Measurements from ENCODE around the gene AGAP9. TPM values are rescaled to one million over a fixed set of nuclear protein-coding genes. Genes with fewer than 3 reads are reported as not detected.
"Not testable (repeated sequence)": the region's sequence is repeated elsewhere in the genome, so short reads cannot be mapped to it uniquely, and the experiment has no call there.

The AGAP9 gene
- total and polyA plus RNA-seq, 8 donors: 6.3 to 45.9 (median 20.0) TPM

DNA sequence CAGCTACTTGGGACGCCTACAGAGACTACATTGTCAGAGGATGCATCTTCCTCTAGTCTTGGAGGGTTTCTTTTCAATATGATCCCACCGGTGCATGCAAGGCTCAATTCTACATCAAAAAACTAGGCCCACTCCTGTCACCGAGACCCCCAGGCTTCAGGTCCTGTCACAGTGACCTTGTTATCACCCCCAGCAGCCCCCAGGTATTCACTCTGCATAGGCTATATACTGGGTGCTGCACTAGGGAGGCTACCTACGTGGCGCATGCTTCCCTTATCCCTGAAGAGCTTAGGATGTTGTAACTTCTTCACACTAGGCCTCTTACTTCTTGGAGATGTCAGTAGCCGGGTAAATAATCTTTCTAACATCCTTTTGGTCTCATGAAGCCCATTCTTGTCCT lies 31.1 kb upstream of the AGAP9 start:
- H3K4me1 ChIP-seq; H3K27me3 ChIP-seq; DNase-seq; H3K9me3 ChIP-seq; H3K27ac ChIP-seq; H3K36me3 ChIP-seq; intact Hi-C loops (cut with DNase I); H3K4me3 ChIP-seq; ATAC-seq: not testable (repeated sequence)

DNA sequence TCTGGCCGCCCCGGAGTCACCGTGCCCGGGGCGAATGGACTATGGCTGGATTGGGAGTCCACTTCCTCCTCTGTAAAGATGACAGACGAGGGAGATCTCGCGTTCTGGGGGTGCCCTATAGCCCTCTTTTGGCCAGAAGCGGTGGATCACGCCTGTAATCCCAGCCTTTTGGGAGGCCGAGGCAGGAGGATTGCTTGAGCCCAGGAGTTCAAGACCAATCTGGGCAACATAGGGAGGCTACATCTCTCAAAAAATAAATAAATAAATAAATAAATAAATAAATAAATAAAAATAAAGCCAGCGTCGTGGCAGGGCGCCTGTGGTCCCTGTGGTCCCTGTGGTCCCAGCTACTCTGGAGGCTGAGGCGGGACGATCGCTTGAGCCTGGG lies 30.4 kb upstream of the AGAP9 start:
- H3K4me1 ChIP-seq; DNase-seq; ATAC-seq; H3K9me3 ChIP-seq; H3K27me3 ChIP-seq; H3K36me3 ChIP-seq; intact Hi-C loops (cut with DNase I): not testable (repeated sequence)
- peak overlapping the region; percentile 71 to 79 for H3K27ac ChIP-seq
- H3K4me3 ChIP-seq: peak overlapping the region; percentile 52 to 56

DNA sequence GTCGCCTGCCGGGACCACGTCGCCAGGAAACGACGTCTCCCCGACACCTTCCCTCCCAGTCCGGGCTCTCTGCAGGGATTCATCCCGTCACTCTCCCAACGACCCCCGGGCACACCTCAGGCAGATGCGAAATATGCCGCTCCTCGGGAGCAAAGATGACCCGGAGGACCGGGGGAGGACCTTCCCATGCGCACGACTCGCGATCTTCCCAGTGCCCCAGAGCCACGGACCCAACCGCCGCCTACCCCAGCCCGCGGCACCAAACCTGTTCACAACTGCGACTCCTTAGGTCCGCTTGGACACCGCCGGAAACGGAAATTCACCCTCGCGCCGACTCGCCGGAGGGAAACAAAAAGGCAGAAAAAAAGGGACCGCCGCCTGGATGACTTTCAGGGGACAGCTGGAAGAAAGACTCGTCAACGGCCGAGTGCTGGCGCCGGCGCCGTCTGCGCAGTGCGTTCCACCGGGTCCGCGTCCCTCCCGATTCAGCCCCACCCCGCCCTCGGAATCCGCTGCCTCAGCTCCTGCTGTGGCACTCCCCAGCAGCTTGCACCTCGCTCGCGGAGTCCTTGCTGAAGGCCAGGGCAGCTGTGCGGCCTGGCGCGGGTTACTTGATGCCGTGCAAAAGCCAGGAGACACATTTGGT lies 29.9 kb upstream of the AGAP9 start:
- ATAC-seq (peak; percentile 94), DNase-seq (peak; percentile 77 to 91 (median 84))
- H3K36me3 ChIP-seq; H3K4me1 ChIP-seq; intact Hi-C loops (cut with DNase I); H3K9me3 ChIP-seq; H3K27me3 ChIP-seq: not testable (repeated sequence)
- H3K4me3 ChIP-seq: peak overlapping the region; percentile 52 to 56
- H3K27ac ChIP-seq: peak overlapping the region; percentile 71 to 79

DNA sequence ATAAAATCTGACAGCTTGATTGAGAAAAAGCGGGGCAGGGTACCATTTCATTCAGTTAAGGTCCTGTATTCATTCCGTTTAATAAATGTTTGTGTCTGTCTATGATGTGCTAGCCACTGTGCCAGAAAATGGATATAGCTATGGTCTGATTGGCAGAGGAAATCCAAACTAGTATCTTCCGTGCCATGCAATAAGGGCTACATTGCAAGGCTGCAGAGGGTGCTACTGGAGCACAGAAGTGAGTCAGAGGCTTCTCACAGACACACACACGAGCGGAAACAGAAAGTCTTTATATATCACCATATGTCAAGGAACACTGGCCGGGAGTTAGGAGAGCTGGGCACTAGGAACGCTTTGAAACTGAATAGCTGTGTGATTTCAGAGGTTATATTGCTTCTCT lies 29.3 kb upstream of the AGAP9 start:
- Histone ChIP-seq H3K27ac (peak overlapping the region; percentile 71 to 79), H3K4me3 (peak overlapping the region; percentile 52 to 56)
- H3K9me3 ChIP-seq; H3K36me3 ChIP-seq; intact Hi-C loops (cut with DNase I); H3K27me3 ChIP-seq; H3K4me1 ChIP-seq: not testable (repeated sequence)
- peak in 2 of 4 donors; percentile 20 to 39 for DNase-seq
- ATAC-seq: peak; percentile 76

DNA sequence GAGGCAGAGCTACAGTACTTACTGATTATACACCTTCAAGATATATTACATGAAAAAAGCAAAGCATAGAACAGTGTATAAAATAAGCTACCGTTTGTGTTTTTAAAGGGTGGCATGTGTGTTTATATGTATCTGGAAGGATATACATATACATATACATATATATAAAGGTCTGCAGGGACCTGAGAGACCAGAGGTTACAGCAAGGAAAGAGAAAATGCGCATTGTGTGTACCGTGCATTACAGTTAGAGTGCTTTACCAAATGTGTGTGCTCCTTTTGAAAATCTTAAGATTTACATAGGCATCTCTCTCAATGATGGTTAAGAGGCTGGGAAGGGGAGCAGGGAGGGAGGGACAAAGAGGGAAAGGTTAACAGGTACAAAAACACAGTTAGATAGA lies 23.8 kb upstream of the AGAP9 start:
- DNase-seq; H3K4me1 ChIP-seq; H3K27ac ChIP-seq; H3K4me3 ChIP-seq; ATAC-seq; H3K27me3 ChIP-seq; intact Hi-C loops (cut with DNase I); H3K36me3 ChIP-seq; H3K9me3 ChIP-seq: not testable (repeated sequence)

DNA sequence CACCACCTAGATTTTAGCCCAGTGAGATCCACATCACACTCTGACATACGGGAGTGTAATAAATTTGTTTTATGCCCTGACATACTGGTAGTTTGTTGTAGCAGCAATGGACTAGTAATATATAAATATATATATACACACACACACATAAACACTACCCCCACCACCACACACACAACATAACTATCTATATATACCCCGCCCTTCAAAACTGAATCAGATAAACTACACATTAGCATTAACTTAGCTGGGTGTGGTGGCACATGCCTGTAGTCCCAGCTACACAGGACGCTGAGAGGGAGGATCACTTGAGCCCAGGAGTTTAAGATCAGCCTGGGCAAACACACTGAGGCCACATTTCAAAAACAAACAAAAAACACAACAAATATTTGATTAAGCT lies 13.0 kb upstream of the AGAP9 start:
- H3K4me3 ChIP-seq; ATAC-seq; H3K36me3 ChIP-seq; H3K9me3 ChIP-seq; DNase-seq; H3K27me3 ChIP-seq; intact Hi-C loops (cut with DNase I); H3K27ac ChIP-seq; H3K4me1 ChIP-seq: not testable (repeated sequence)

DNA sequence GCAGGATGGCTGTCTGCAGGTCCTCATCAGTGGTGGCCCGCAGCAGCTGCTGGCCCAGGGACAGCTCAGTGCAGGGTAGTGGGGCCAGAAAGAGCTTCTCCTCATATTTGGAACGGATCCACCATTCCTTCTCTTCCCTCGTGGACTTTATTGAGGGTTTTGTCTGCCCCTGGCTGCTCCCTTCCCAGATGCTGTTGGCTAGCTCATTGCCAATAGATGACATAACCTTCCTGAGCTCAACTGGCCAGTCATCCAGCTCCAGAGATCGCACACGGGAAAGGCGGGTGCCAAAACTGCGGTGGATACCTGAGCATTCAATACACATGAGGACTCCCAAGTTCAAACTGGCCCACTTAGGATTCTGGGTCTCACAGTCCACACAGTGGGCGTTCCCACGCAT lies 21.1 kb downstream of the AGAP9 start:
- H3K36me3 ChIP-seq; intact Hi-C loops (cut with DNase I); DNase-seq; H3K27me3 ChIP-seq; H3K27ac ChIP-seq; H3K4me3 ChIP-seq; ATAC-seq; H3K9me3 ChIP-seq; H3K4me1 ChIP-seq: not testable (repeated sequence)

DNA sequence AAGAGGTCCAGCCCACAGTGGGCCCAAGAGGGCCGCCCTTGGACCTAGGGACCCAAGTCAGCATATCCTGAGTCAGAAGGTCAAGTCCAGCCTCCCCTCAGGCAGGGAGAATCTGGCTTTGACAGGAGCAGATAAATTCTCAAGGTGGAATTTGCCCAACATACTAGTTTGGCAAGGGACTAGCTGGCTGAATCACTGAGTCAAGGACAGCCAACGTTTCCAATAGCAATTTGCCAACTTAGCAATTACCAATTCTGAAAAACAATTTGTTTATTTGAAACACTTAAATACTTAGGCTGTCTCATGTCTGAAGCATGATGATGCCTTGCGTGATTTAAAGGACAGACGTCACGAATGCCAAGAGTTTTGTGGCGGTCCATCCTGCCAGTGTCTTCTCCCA lies 29.2 kb downstream of the AGAP9 start:
- H3K27ac ChIP-seq; H3K36me3 ChIP-seq; H3K4me3 ChIP-seq; H3K27me3 ChIP-seq; DNase-seq; ATAC-seq; H3K4me1 ChIP-seq; intact Hi-C loops (cut with DNase I); H3K9me3 ChIP-seq: not testable (repeated sequence)

DNA sequence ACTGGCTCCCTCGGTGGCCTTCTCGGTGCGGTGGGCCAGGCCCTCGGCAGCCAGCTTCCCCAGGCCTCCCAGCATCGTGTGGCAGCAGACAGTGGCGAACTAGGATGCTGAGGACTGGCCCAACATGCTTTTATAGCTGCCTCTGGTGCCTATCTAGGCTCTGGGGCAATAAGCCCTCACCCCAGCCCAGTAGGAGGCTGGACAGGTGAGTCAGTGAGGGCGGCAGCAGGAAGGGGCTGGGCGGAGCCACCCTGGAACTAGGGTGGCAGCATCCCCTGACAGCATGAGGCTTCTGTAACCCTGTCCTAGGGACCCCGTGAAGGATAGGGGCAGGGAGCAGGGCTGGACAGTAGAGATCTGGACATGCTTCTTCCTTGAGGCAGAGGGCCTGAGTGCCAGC lies 31.8 kb downstream of the AGAP9 start, which contains the start of gene FAM25G:
Gene FAM25G, minus strand, starts transcription at position 101 of the 400 bp plus-strand sequence. Its CDS starts 26 bp downstream, at position 75.
- intact Hi-C loops (cut with DNase I); DNase-seq; H3K9me3 ChIP-seq; H3K27ac ChIP-seq; H3K4me3 ChIP-seq; ATAC-seq; H3K27me3 ChIP-seq; H3K36me3 ChIP-seq; H3K4me1 ChIP-seq: not testable (repeated sequence)

DNA sequence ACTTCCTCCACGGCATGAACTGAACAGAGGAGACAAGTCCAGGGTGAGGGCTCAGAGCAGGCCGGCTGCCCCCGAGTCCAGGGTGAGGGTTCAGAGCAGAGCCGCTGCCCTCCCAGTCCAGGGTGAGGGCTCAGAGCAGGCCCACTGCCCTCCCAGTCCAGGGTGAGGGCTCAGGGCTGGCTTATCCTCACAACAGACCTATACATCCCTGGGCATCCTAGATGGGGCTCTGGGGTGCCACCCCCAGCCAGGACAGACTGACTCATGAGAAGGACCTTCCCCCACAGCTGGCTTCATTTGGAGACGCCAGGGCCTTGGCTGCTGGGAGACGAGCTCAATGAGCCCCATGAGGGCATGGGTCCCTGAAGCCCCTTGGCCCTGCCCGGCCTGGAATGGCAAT lies 33.8 kb downstream of the AGAP9 start:
- H3K9me3 ChIP-seq; intact Hi-C loops (cut with DNase I); H3K27me3 ChIP-seq; H3K4me1 ChIP-seq; H3K4me3 ChIP-seq; ATAC-seq; H3K36me3 ChIP-seq; DNase-seq; H3K27ac ChIP-seq: not testable (repeated sequence)

DNA sequence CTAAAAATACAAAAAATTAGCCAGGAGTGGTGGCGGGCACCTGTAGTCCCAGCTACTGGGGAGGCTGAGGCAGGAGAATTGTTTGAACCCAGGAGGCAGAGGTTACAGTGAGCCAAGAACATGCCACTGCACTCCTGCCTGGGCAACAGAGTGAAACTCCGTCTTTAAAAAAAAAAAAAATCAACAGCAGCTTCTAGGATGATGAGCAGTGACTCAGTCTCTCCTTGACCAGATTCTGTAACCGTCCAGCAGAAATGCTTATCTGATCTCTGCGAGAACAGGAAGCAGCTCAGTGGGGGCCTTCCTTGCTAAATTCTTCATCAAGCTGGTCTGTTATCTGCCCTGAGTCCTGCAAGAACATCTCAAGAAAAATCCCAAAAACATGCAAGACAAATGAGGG lies 37.5 kb downstream of the AGAP9 start:
- H3K9me3 ChIP-seq; H3K4me1 ChIP-seq; ATAC-seq; H3K27me3 ChIP-seq; H3K36me3 ChIP-seq; intact Hi-C loops (cut with DNase I); H3K27ac ChIP-seq; H3K4me3 ChIP-seq; DNase-seq: not testable (repeated sequence)

DNA sequence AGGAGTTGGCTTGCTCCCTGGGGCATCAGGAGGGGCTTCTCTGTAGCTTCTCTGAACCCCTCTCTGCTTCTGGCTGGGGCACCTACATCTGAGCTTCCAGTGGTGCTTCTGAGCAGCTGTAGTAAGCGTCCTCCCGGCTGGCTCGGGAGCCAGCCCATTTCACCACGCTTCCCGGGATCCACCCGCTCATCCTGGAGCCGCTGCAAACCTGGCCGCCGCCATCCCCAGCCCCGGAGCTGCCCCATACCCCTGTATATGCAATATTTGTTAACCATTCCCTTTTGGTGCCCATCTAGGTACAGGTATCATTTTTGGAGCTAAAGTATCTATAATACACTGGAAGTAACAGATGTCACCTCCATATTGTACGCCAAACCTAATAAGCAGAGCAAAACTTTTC lies 38.7 kb downstream of the AGAP9 start:
- ATAC-seq; H3K36me3 ChIP-seq; H3K4me1 ChIP-seq; DNase-seq; H3K4me3 ChIP-seq; H3K27ac ChIP-seq; H3K9me3 ChIP-seq; H3K27me3 ChIP-seq; intact Hi-C loops (cut with DNase I): not testable (repeated sequence)

DNA sequence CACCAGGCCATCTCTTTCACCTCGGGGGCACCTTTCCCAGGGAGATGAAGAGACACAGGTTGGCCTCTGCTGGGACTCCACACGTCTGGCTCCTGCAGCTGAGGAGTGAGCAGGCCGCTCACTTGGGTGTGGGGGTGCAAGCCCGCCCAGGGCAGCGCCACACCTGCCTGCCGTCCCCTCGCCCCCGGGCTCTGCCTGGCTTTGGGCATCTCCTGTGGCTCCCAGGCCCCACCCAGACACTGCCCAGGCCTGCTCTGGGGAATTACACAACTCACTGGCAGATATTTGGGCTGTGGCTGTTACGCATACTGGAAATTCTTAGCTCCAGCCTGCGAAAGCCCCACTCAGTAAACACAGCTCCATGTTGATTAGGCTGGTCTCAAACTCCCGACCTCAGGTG lies 39.5 kb downstream of the AGAP9 start, which contains the start of gene ANXA8:
Gene ANXA8, minus strand, starts transcription at position 193 of the 400 bp plus-strand sequence. Its CDS starts 182 bp downstream, at position 11.
- DNase-seq; H3K36me3 ChIP-seq; H3K9me3 ChIP-seq; H3K27ac ChIP-seq; H3K4me1 ChIP-seq; H3K4me3 ChIP-seq; intact Hi-C loops (cut with DNase I); H3K27me3 ChIP-seq: not testable (repeated sequence)
- ATAC-seq: peak; percentile 13

DNA sequence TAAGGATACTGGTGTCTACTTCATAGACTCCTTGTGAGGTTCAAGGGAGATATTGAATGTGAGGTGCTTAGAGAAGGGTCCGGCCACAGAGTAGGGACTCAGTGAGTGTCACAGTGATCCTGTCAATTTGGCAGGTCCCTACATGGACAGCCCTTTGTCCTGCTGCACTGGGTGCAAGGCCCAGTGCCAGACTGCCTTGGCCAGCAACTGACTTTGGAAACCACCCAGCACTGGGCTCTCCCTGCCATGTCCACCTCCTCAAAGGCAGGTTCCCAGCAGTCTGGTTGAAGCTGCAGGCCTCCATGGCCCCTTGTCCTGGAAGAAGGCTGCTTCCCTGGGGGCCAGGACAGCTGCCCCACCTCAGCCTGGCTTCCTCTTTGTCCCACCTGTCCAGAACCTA lies 41.1 kb downstream of the AGAP9 start:
- H3K4me3 ChIP-seq; H3K36me3 ChIP-seq; intact Hi-C loops (cut with DNase I); H3K4me1 ChIP-seq; ATAC-seq; H3K9me3 ChIP-seq; DNase-seq; H3K27me3 ChIP-seq; H3K27ac ChIP-seq: not testable (repeated sequence)

Measured in left lung (tissue), 10 donors.